H9 (cell line): ENCODE results near the gene SPATA19. TPM values are rescaled to one million over a fixed set of nuclear protein-coding genes. Genes with fewer than 3 reads are reported as not detected.

Experiments used
- DNase-seq: peaks from one replicate; pipeline ENCODE4 v3.0.0-alpha.2; 2017
- H2AFZ ChIP-seq: one replicate; pipeline ENCODE4 v1.6.1; 2013; ENCODE audit warnings: mild to moderate bottlenecking, low read length, control low read depth, moderate library complexity
- H2AK5ac ChIP-seq: 2 replicates; pipeline ENCODE4 v1.6.1; 2013; ENCODE audit warnings: low read length, control low read depth, mixed read lengths; ENCODE audit not compliant: insufficient read length
- H2BK120ac ChIP-seq: one replicate; pipeline ENCODE4 v1.6.1; 2013; ENCODE audit warnings: low read depth, mild to moderate bottlenecking, low read length, control low read depth, inconsistent platforms; ENCODE audit not compliant: poor library complexity, severe bottlenecking
- H2BK12ac ChIP-seq: 2 replicates; pipeline ENCODE4 v1.6.1; 2013; ENCODE audit warnings: low read length, control low read depth, mixed read lengths, low read depth; ENCODE audit not compliant: insufficient read length
- H2BK15ac ChIP-seq: 2 replicates; pipeline ENCODE4 v1.6.1; 2013; ENCODE audit warnings: low read depth, low read length, control low read depth
- H2BK20ac ChIP-seq: one replicate; pipeline ENCODE4 v1.6.1; 2013; ENCODE audit warnings: low read depth, mild to moderate bottlenecking, low read length, control low read depth, inconsistent platforms; ENCODE audit not compliant: poor library complexity, severe bottlenecking
- H2BK5ac ChIP-seq: 2 replicates; pipeline ENCODE4 v1.6.1; 2013; ENCODE audit warnings: low read length, control low read depth, mixed read lengths; ENCODE audit not compliant: insufficient read length
- H3K14ac ChIP-seq: 2 replicates; pipeline ENCODE4 v1.6.1; 2013; ENCODE audit warnings: low read length, control low read depth; ENCODE audit not compliant: insufficient read depth
- H3K18ac ChIP-seq: 2 replicates; pipeline ENCODE4 v1.6.1; 2013; ENCODE audit warnings: low read depth, mild to moderate bottlenecking, mixed read lengths, low read length, control low read depth; ENCODE audit not compliant: insufficient read length
- H3K23ac ChIP-seq: 2 replicates; pipeline ENCODE4 v1.6.1; 2013; ENCODE audit warnings: low read length, control low read depth, mixed read lengths, low read depth; ENCODE audit not compliant: insufficient read length
- H3K23me2 ChIP-seq: 2 replicates; pipeline ENCODE4 v1.6.1; 2013; ENCODE audit warnings: low read depth, mild to moderate bottlenecking, mixed read lengths, low read length, control low read depth; ENCODE audit not compliant: insufficient read length, poor library complexity, severe bottlenecking
- H3K27ac ChIP-seq: 2 replicates; pipeline ENCODE4 v1.5.1; 2013; ENCODE audit warnings: low read length, control low read depth, mixed read lengths, low read depth; ENCODE audit not compliant: insufficient read length
- H3K27me3 ChIP-seq: 2 replicates; pipeline ENCODE4 v1.6.1; 2013; ENCODE audit warnings: low read length, control low read depth, inconsistent platforms; ENCODE audit not compliant: insufficient read depth
- H3K4ac ChIP-seq: 2 replicates; pipeline ENCODE4 v1.6.1; 2013; ENCODE audit warnings: low read depth, mild to moderate bottlenecking, control low read depth, inconsistent platforms, low read length, moderate library complexity
- H3K4me1 ChIP-seq: 2 replicates; pipeline ENCODE4 v1.6.1; 2013; ENCODE audit warnings: low read length, control low read depth, inconsistent platforms; ENCODE audit not compliant: insufficient read depth
- H3K4me2 ChIP-seq: 2 replicates; pipeline ENCODE4 v1.6.1; 2013; ENCODE audit warnings: low read length, control low read depth, mixed read lengths; ENCODE audit not compliant: insufficient read length, insufficient read depth
- H3K56ac ChIP-seq: 2 replicates; pipeline ENCODE4 v1.6.1; 2013; ENCODE audit warnings: low read depth, mild to moderate bottlenecking, mixed read lengths, low read length, control low read depth; ENCODE audit not compliant: insufficient read length
- H3K79me1 ChIP-seq: 2 replicates; pipeline ENCODE4 v1.6.1; 2013; ENCODE audit warnings: low read depth, mild to moderate bottlenecking, moderate library complexity, low read length, control low read depth, inconsistent platforms; ENCODE audit not compliant: insufficient read depth, poor library complexity, severe bottlenecking
- H3K79me2 ChIP-seq: 2 replicates; pipeline ENCODE4 v1.6.1; 2013; ENCODE audit warnings: low read length, control low read depth, inconsistent platforms; ENCODE audit not compliant: insufficient read depth
- H3K9ac ChIP-seq: 2 replicates; pipeline ENCODE4 v1.6.1; 2013; ENCODE audit warnings: low read length, control low read depth, mixed read lengths; ENCODE audit not compliant: insufficient read length; ENCODE audit errors: extremely low read depth
- H3K9me3 ChIP-seq: one replicate; pipeline ENCODE4 v1.6.1; 2013; ENCODE audit warnings: low read depth, low read length, inconsistent platforms; ENCODE audit not compliant: control insufficient read depth
- H3T11ph ChIP-seq: one replicate; pipeline ENCODE4 v1.6.1; 2013; ENCODE audit warnings: mild to moderate bottlenecking, low read length, control low read depth, inconsistent platforms
- H4K20me1 ChIP-seq: one replicate; pipeline ENCODE4 v1.6.1; 2013; ENCODE audit not compliant: control insufficient read depth, insufficient read length, insufficient read depth
- H4K5ac ChIP-seq: 2 replicates; pipeline ENCODE4 v1.6.1; 2013; ENCODE audit warnings: low read depth, mild to moderate bottlenecking, mixed read lengths, low read length, control low read depth; ENCODE audit not compliant: insufficient read length
- H4K8ac ChIP-seq: replicated peaks from 2 replicates; pipeline ENCODE4 v1.6.1; 2013; ENCODE audit warnings: low read length, control low read depth, mixed read lengths, low read depth; ENCODE audit not compliant: insufficient read length
- H4K91ac ChIP-seq: 2 replicates; pipeline ENCODE4 v1.6.1; 2013; ENCODE audit warnings: low read depth, mild to moderate bottlenecking, moderate library complexity, mixed read lengths, low read length, control low read depth; ENCODE audit not compliant: insufficient read length
- H3K27ac Mint-ChIP-seq, 3 experiments: 2 replicates in 2 of 3; 3 replicates in 1 of 3; pipeline ENCODE4 v1.8.0; 2020 to 2021; ENCODE audit warnings: mixed read lengths in 3 of 3, mild to moderate bottlenecking in 1 of 3, moderate library complexity in 1 of 3
- H3K27me3 Mint-ChIP-seq: 2 replicates; pipeline ENCODE4 v1.8.0; 2021; ENCODE audit warnings: low read depth, mild to moderate bottlenecking, moderate library complexity, mixed read lengths
- H3K36me3 Mint-ChIP-seq, 3 experiments: 2 replicates in 2 of 3; 3 replicates in 1 of 3; pipeline ENCODE4 v1.8.0; 2020 to 2021; ENCODE audit warnings: low read depth in 3 of 3, mixed read lengths in 3 of 3; ENCODE audit not compliant: insufficient read depth in 1 of 3
- H3K4me1 Mint-ChIP-seq, 2 experiments: 2 replicates each; pipeline ENCODE4 v1.8.0; 2020; ENCODE audit warnings: mixed read lengths in 2 of 2
- H3K4me3 Mint-ChIP-seq, 2 experiments: 2 replicates in 1 of 2; 3 replicates in 1 of 2; pipeline ENCODE4 v1.8.0; 2020 to 2021; ENCODE audit warnings: mild to moderate bottlenecking in 2 of 2, mixed read lengths in 2 of 2, moderate library complexity in 1 of 2
- H3K9me3 Mint-ChIP-seq, 2 experiments: 2 replicates in 1 of 2; 3 replicates in 1 of 2; pipeline ENCODE4 v1.8.0; 2020; ENCODE audit warnings: mild to moderate bottlenecking in 2 of 2, mixed read lengths in 2 of 2, moderate library complexity in 1 of 2
- CTCF ChIP-seq: fragments of 200-600 bp; sonication (generic); conservative IDR thresholded peaks from 3 replicates; pipeline ENCODE4 v1.8.0; 2021; ENCODE audit warnings: antibody characterized with exemption, mild to moderate bottlenecking
- WGBS: extraction: QIAGEN DNeasy Blood & Tissue Kit; methylation state at CpG from one replicate; pipeline ENCODE4 v1.1.7; 2013; ENCODE audit warnings: missing lambda C conversion rate, low lambda C conversion rate, mixed read lengths; ENCODE audit not compliant: insufficient read length; ENCODE audit errors: extremely low coverage; 5-methylcytosine and 5-hydroxymethylcytosine counted together
- total RNA-seq: library from RNA; stranded (reverse); gene quantifications from 2 replicates; pipeline ENCODE4 v1.2.1, GENCODE V29; 2021

SPATA19 gene
- total RNA-seq, 1 experiment from 2014 or later = not detected

GRCh38 chr11:133832096-133832990 is 13.0 kb downstream of the SPATA19 start:
- Histone ChIP-seq H2BK120ac (no peak overlapping the region), H4K91ac (no peak overlapping the region), H3K4ac (no peak overlapping the region), H2AK5ac (no peak overlapping the region), H2BK5ac (no peak overlapping the region), H2BK20ac (no peak overlapping the region), H3K56ac (no peak overlapping the region), H3T11ph (no peak overlapping the region), H3K23ac (no peak overlapping the region), H4K20me1 (no peaks in the 10 kb centered on the region), H3K9me3 (no peaks in the 10 kb centered on the region), H3K18ac (no peak overlapping the region), H4K8ac (no peak overlapping the region), H3K27ac (no peak overlapping the region), H3K4me2 (no peak overlapping the region), H3K23me2 (no peaks in the 10 kb centered on the region), H3K14ac (no peak overlapping the region; the same call in 1 of the 2 replicates), H3K9ac (no peak overlapping the region), H2AFZ (no peak overlapping the region), H3K4me1 (no peaks in the 10 kb centered on the region), H2BK15ac (no peak overlapping the region), H2BK12ac (no peak overlapping the region), H3K79me2 (no peaks in the 10 kb centered on the region), H3K27me3 (no peaks in the 10 kb centered on the region), H4K5ac (no peak overlapping the region), H3K79me1 (no peaks in the 10 kb centered on the region)
- peak overlapping the region in 1 of 3 experiments; percentile 67; a peak in 1 of 7 replicates for H3K27ac Mint-ChIP-seq
- peaks cover 10 to 13% of the 10 kb centered on the region in 2 experiments for H3K4me1 Mint-ChIP-seq
- peaks cover 11 to 12% of the 10 kb centered on the region in 2 experiments for H3K9me3 Mint-ChIP-seq
- TF ChIP-seq CTCF = no peak
- no peak overlapping the region; a peak in 1 of 5 replicates for H3K4me3 Mint-ChIP-seq
- H3K36me3 Mint-ChIP-seq = peaks cover 0 to 10% (median 1%) of the 10 kb centered on the region in 3 experiments; a peak in 4 of 7 replicates
- H3K27me3 Mint-ChIP-seq = peaks cover 16% of the 10 kb centered on the region
- DNase-seq = no peak
- no CpG with 5 or more reads among the region's 53 CpGs for WGBS
